PFSK-1 (cell line): ENCODE results near the gene CCSER2.

Experiments
- POLR2AphosphoS5 ChIP-seq: IDR thresholded peaks from 2 replicates; pipeline ENCODE4 v1.6.1; 2012; ENCODE audit warnings: low read depth, mild to moderate bottlenecking, control low read depth, low read length, moderate library complexity
- REST ChIP-seq, 2 experiments: IDR thresholded peaks; 2 replicates each; pipeline versions ENCODE4 v1.6.1 to v1.8.0; 2011 to 2012; ENCODE audit warnings: low read depth in 2 of 2, low read length in 2 of 2, control low read depth in 1 of 2, inconsistent platforms in 1 of 2, mild to moderate bottlenecking in 1 of 2, moderate library complexity in 1 of 2; ENCODE audit not compliant: insufficient read depth in 1 of 2
- TAF1 ChIP-seq: IDR thresholded peaks from 2 replicates; pipeline ENCODE4 v1.6.1; 2012; ENCODE audit warnings: low read length, control low read depth, borderline replicate concordance; ENCODE audit not compliant: insufficient read depth

- TF ChIP-seq REST (IDR thresholded peaks at IDR 0.05; ENCODE audit: insufficient read depth in 1 of 2, low read depth in 2 of 2, low read length in 2 of 2) (no peak), TAF1 (no peak), POLR2AphosphoS5 (no peak)
Observed at GRCh38 chr10:84545651-84546050, 217.3 kb downstream of the CCSER2 start.
